WTC11 (cell line): ENCODE results near the gene DAND5. TPM values are rescaled to one million over a fixed set of nuclear protein-coding genes. Genes with fewer than 3 reads are reported as not detected.

Experiments used
- ATAC-seq: fragments of 200-7000 bp; cut with Tn5 transposase; 2 replicates; pipeline ENCODE4 v1.10.0; 2021; ENCODE audit warnings: mild to moderate bottlenecking, moderate library complexity
- CTCF ChIA-PET: fragments of 300-600 bp; sonication (Branson Sonifier 250); formaldehyde crosslinking; loops from one replicate; lab custom pipeline; 2021; ENCODE audit warnings: antibody characterized with exemption; lab: Charles Lee
- POLR2A ChIA-PET: fragments of 350-600 bp; sonication (Branson Sonifier 250); formaldehyde crosslinking; loops from one replicate; lab custom pipeline; 2021; ENCODE audit warnings: antibody characterized with exemption; lab: Charles Lee
- DNase-seq: peaks from one replicate; pipeline ENCODE4 v3.0.0; 2021; ENCODE audit warnings: low spot score
- H3K27ac Mint-ChIP-seq: 2 replicates; pipeline ENCODE4 v1.8.0; 2021; ENCODE audit warnings: mixed read lengths
- H3K27me3 Mint-ChIP-seq: 2 replicates; pipeline ENCODE4 v1.8.0; 2021; ENCODE audit warnings: low read depth, mild to moderate bottlenecking, moderate library complexity, mixed read lengths
- H3K36me3 Mint-ChIP-seq: 2 replicates; pipeline ENCODE4 v1.8.0; 2021; ENCODE audit warnings: mixed read lengths
- H3K4me1 Mint-ChIP-seq: 2 replicates; pipeline ENCODE4 v1.8.0; 2022; ENCODE audit warnings: mixed read lengths
- H3K4me3 Mint-ChIP-seq: 2 replicates; pipeline ENCODE4 v1.8.0; 2021; ENCODE audit warnings: mild to moderate bottlenecking, moderate library complexity, mixed read lengths
- H3K9me3 Mint-ChIP-seq: 2 replicates; pipeline ENCODE4 v1.8.0; 2021; ENCODE audit warnings: mixed read lengths
- AR ChIP-seq: fragments of 250-450 bp; sonication (Bioruptor Pico); IDR thresholded peaks from 2 replicates; pipeline ENCODE4 v1.9.0; 2021; ENCODE audit warnings: mild to moderate bottlenecking
- ARID4B ChIP-seq: sonication (generic); formaldehyde crosslinking; IDR thresholded peaks from 2 replicates; pipeline ENCODE4 v1.8.0; 2023; ENCODE audit warnings: missing genetic modification reagents, mild to moderate bottlenecking, borderline replicate concordance
- FOXP1 ChIP-seq: sonication (generic); formaldehyde crosslinking; IDR thresholded peaks from 2 replicates; pipeline ENCODE4 v1.8.0; 2022; ENCODE audit warnings: missing genetic modification reagents, mild to moderate bottlenecking, moderate library complexity, borderline replicate concordance
- JUN ChIP-seq: sonication (generic); formaldehyde crosslinking; IDR thresholded peaks from 2 replicates; pipeline ENCODE4 v1.8.0; 2023; ENCODE audit warnings: mild to moderate bottlenecking, missing genetic modification reagents
- MAX ChIP-seq: sonication (generic); formaldehyde crosslinking; IDR thresholded peaks from 2 replicates; pipeline ENCODE4 v1.8.0; 2022; ENCODE audit warnings: mild to moderate bottlenecking, missing genetic modification reagents
- NFE2L1 ChIP-seq: sonication (generic); formaldehyde crosslinking; IDR thresholded peaks from 2 replicates; pipeline ENCODE4 v1.8.1; 2023; ENCODE audit warnings: missing genetic modification reagents
- NR1H2 ChIP-seq: sonication (generic); formaldehyde crosslinking; IDR thresholded peaks from 2 replicates; pipeline ENCODE4 v1.9.0; 2021; ENCODE audit warnings: mild to moderate bottlenecking, moderate library complexity, missing genetic modification reagents
- PREB ChIP-seq: sonication (generic); formaldehyde crosslinking; IDR thresholded peaks from 2 replicates; pipeline ENCODE4 v1.8.1; 2022; ENCODE audit warnings: mild to moderate bottlenecking, missing genetic modification reagents, moderate library complexity, borderline replicate concordance
- RELA ChIP-seq: sonication (generic); formaldehyde crosslinking; IDR thresholded peaks from 2 replicates; pipeline ENCODE4 v1.8.1; 2022; ENCODE audit warnings: missing genetic modification reagents, mild to moderate bottlenecking, borderline replicate concordance
- SMAD3 ChIP-seq: sonication (generic); formaldehyde crosslinking; IDR thresholded peaks from 2 replicates; pipeline ENCODE4 v1.8.0; 2022; ENCODE audit warnings: missing genetic modification reagents, mild to moderate bottlenecking, borderline replicate concordance
- STAT6 ChIP-seq: sonication (generic); formaldehyde crosslinking; conservative IDR thresholded peaks from 2 replicates; pipeline ENCODE4 v1.8.1; 2023; ENCODE audit warnings: mild to moderate bottlenecking, low read depth, missing genetic modification reagents, moderate library complexity
- TP53 ChIP-seq: sonication (generic); formaldehyde crosslinking; IDR thresholded peaks from 2 replicates; pipeline ENCODE4 v1.8.1; 2023; ENCODE audit warnings: mild to moderate bottlenecking, missing genetic modification reagents
- ZBTB43 ChIP-seq: sonication (generic); formaldehyde crosslinking; IDR thresholded peaks from 2 replicates; pipeline ENCODE4 v1.8.1; 2023; ENCODE audit warnings: mild to moderate bottlenecking, missing genetic modification reagents
- ZNF671 ChIP-seq: fragments of 250-450 bp; sonication (Bioruptor Pico); IDR thresholded peaks from 2 replicates; pipeline ENCODE4 v1.8.0; 2021; ENCODE audit warnings: mild to moderate bottlenecking
- total RNA-seq: library from RNA; stranded (reverse); gene quantifications from 3 replicates; pipeline ENCODE4 v1.2.3, GENCODE V29; 2021

The DAND5 gene
- total RNA-seq, 1 experiment from 2014 or later = 0.22 TPM

- no peak for DNase-seq
- peaks cover 43% of the 10 kb centered on the region for H3K4me1 Mint-ChIP-seq
- peak overlapping the region; percentile 47 for H3K4me3 Mint-ChIP-seq
- ATAC-seq = no peak
- ChIA-PET CTCF (interaction anchor here (0.6 to 3.2 kb wide), 11 partner anchors 10 to 537 kb away, joined by 3 to 28 read pairs (median 4); no protein-coding TSS in a partner anchor), POLR2A (interaction anchor here (0.6 to 1.1 kb wide), 3 partner anchors 37 to 144 kb away, joined by 3 read pairs; no protein-coding TSS in a partner anchor)
- peaks cover 3% of the 10 kb centered on the region; the same call in 1 of the 2 replicates for H3K36me3 Mint-ChIP-seq
- no peaks in the 10 kb centered on the region for H3K9me3 Mint-ChIP-seq
- H3K27me3 Mint-ChIP-seq = peaks cover 98% of the 10 kb centered on the region
- no peak overlapping the region for H3K27ac Mint-ChIP-seq
- no peak for TF ChIP-seq NR1H2 (CRISPR knock-in tag)
- TF ChIP-seq MAX (CRISPR knock-in tag) = no peak
- no peak for TF ChIP-seq SMAD3 (CRISPR knock-in tag)
- no peak for TF ChIP-seq FOXP1 (CRISPR knock-in tag)
- TF ChIP-seq PREB = no peak
- TF ChIP-seq ARID4B = no peak
- no peak for TF ChIP-seq RELA (CRISPR knock-in tag)
- TF ChIP-seq ZBTB43 = no peak
- TF ChIP-seq JUN (CRISPR knock-in tag) = no peak
- no peak for TF ChIP-seq TP53 (CRISPR knock-in tag)
- TF ChIP-seq NFE2L1 (CRISPR knock-in tag) = no peak
- no peak for TF ChIP-seq ZNF671 (CRISPR knock-in tag)
Observed at GRCh38 chr19:13010992-13011652, 41.7 kb downstream of the DAND5 start.

- H3K36me3 Mint-ChIP-seq = peaks cover 3% of the 10 kb centered on the region; the same call in 1 of the 2 replicates
- H3K27me3 Mint-ChIP-seq = peaks cover 100% of the 10 kb centered on the region
- H3K9me3 Mint-ChIP-seq = no peaks in the 10 kb centered on the region
- ATAC-seq = no peak
- H3K4me1 Mint-ChIP-seq = peaks cover 47% of the 10 kb centered on the region
- ChIA-PET CTCF (interaction anchor here (3.2 kb wide), 3 partner anchors 18 to 49 kb away, joined by 12 to 28 read pairs (median 12); no protein-coding TSS in a partner anchor), POLR2A (no interaction called here)
- peak; percentile 63 for DNase-seq
- H3K27ac Mint-ChIP-seq = no peak overlapping the region
- peak overlapping the region; percentile 47 for H3K4me3 Mint-ChIP-seq
- TF ChIP-seq AR = no peak
- TF ChIP-seq STAT6 (CRISPR knock-in tag) = no peak
- peak; percentile 92 for TF ChIP-seq ARID4B
- TF ChIP-seq FOXP1 (CRISPR knock-in tag) = peak; percentile 99
Observed at GRCh38 chr19:13011653-13012389, 42.4 kb downstream of the DAND5 start.
